COLO668 (cell line): Measurements from ENCODE around the gene ITIH1.
A peak's percentile ranks its signal among the peaks of the same experiment; 100 is the strongest.

Source experiments
- DNase-seq: peaks from one replicate; lab custom pipeline; 2025; ENCODE audit not compliant: unreplicated experiment; lab: John Stamatoyannopoulos, UW

Gene ITIH1

DNA sequence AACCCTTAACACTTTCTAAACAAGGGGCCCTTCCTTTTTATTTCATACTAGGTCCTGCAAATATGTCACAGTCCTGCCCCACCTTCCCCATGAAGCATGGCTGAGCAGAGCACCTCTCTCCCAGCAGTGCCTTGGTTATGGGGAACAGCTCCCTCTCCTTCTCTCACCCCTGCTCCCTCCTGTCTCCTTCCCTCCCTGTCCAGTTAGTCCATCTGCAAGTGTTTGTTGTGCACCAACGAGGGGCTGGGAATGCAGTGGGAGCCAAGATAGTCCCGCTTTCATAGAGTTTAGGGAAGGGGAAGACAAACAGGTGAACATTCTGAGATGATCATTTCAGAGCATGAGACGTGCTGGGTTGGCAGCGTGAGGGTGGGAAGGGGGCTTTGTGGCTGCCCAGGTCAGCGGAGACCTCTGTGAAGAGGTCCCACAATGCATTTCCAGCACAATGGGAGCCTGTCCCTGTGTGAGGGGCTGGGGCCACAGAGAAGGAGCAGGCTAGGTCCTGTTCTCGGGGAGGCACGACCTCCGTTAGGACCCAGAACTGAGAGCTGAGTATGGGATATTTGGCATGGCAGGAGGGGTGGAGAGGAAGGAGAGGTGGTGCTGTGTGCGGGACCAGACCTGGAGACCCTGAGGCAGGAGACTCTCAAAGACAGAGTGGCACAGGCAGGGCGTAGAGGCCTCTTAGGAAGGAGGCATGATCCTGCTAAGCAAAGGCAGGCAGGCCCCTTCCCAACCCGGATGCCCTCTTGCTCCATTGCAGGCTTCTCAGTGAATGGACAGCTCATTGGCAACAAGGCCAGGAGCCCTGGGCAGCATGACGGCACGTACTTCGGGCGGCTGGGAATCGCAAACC is 11.7 kb downstream of the ITIH1 start:
- no peak for DNase-seq

DNA sequence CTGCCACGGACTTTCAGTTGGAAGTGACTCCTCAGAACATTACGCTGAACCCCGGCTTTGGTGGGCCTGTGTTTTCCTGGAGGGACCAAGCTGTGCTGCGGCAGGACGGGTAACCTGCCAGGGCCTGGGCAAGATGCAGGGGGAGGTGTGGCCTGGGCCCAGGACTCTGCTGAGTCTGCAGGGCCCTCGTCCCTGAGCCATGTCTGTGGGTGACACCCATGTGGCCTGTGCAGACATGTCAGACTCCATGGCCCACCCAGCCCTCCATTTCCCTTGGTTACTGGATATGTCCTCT is 12.3 kb downstream of the ITIH1 start:
- DNase-seq = no peak

DNA sequence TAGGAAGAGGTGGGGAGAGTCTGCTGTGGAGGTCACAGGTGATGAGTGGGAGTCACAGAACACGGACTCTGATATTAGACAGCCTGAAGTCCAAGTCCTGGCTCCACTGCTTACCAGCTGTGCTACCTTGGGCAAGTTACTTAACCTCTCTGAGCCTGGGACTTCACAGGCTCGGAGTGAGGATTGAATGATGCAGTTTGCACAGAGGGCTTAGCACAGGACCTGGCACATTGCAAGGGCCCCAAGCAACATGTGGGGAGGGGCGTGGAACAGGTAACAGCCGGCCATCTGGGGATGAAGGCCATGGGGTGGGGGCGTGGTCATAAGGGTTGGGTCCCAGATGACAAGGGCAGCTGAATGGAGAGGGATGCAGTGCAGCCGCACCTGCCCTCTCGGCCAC is 12.9 kb downstream of the ITIH1 start:
- no peak for DNase-seq

DNA sequence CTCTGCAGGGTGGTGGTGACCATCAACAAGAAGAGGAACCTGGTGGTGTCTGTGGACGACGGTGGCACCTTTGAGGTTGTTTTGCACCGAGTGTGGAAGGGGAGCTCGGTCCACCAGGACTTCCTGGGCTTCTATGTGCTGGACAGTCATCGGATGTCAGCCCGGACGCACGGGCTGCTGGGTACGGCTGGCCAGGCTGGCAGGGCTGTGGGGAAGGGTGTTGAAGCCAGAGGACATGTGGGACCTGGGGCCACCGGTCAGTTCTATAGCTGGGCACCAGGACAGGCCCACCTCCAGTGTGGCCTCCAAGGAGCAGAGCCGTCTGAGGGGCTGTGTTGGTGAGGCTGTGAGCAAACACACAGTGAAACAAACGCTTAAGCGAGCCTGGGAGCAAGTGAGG is 13.3 kb downstream of the ITIH1 start:
- DNase-seq = no peak

DNA sequence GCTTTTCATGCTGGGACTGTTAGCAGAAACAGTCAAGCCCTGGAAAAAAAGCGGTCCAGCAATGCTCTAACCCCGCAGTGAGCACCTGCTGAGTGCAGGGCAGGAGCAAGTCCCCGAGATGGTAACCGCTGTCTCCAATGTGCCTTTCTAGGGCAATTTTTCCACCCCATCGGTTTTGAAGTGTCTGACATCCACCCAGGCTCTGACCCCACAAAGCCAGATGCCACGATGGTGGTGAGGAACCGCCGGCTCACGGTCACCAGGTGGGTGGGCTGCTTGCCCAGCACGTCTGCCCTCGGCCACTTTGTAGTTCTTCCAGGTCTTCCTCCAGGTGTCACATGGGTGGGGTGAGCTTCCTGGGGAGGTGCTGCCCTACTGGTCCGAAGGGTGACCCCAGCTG is 14.0 kb downstream of the ITIH1 start:
- no peak for DNase-seq

DNA sequence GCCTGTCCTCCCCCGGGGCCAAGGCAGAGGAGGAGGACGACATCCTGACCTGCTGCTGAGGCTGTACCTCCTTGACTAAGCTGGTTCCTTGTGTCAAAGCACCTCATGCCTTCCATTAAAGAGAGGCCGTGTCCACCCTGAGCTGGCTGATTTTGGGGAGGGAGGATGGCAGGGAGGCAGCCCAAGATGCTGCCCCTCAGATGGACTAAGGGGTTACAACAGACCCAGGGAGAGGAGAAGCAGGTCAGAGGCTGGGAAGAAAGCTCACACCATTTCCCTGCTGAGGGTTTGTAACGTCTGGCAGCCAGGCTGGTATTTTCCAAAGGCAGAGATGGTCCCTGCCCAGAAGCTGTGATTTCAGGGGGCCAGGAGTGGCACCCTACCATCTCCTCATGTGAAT is 14.5 kb downstream of the ITIH1 start:
- no peak for DNase-seq

DNA sequence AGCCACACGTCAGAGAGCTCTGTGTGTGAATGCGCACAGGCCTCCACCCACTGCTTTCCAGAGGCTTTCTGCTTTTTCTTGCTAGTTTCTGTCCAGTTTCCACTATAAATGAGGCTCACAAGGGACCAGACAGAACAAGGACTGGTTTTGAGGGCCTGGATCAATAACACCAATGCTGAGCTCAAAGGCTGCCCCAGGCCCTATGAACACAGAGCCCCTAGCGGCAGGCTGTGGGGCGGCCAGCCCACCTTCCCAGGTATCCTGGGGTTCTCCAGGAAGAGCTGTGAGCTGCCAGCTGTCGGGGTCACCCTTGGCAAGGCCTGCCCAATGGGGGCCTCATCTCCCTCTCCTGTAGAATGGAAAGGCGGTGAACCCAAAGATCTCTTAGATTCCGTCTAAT is 15.0 kb downstream of the ITIH1 start:
- DNase-seq = no peak

DNA sequence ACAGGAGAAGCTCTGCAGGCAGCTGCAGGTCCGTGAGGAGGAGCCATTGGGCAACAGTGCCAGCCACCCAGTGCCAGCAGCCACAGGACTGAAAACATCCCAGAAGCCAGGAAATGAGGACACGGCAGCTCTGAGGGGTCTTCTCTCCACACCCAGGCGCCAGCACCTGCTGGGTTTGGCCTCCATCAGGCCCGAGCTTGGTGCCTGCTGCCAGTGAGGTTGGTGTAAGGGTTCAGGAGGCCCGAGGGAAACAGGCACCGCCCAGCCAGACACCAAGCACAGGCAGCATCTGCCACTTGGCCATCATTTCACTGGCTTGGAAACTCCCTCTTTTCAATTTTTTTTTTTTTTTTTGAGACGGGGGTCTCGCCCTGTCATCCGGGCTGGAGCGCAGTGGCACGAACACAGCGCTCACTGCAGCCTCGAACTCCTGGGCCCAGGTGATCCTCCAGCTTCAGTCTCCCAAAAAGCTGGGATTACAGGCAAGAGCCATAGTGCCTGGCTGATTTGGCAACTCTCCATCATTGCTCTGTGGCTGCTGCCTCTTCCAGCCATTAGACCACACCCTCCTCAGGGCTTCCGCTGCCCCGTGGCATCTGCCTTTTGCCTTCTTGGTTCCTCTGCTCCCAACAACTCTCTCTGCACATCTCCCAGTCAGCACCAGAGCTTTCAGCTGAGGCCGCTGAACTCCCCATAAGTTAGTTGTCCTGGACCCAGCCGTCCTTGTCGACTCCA is 15.7 kb downstream of the ITIH1 start:
- no peak for DNase-seq

DNA sequence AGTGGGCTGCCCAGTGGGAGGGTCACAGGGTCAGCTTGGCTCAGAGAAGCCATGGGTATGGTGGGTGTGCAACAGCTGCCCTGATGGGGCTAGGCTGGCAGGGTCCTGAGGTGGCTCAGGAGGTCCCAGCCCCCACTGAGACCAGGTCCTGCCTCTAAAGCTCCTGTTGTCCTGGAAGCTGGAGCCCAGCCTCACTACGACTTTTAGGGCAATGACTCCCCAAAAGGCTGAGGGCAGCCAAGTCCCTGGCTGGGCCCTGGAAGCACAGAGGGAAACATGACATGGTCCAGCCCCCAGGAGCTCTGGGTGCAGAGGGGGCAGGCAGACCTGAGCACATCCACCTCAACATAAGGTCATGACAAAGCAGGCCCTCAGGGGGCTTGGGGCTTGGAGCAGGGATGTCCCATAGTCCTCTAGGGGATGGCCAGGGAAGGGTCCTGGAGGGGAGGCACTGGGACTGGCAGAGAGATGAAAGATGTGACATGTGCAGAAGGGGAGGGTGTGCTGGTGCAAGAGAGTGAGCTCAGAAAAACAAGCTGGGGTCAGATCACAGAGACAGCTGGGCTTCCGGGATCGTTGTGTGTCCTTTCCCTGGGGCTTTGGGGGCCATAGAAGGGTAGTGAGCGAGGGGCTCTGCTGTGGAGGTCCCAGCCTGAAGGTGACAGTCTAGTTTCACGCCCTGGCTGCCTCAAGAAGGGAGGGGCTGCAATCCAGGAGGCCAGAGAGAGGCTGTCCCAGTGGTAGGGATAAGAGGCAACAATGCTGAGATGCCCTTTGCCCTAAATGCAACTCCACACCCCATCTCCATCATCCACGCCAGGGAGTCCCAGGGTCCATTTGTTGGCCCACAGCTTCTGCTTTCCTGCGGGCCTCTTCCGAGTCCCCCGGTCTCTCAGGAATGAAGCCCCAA is 16.6 kb downstream of the ITIH1 start:
- no peak for DNase-seq

DNA sequence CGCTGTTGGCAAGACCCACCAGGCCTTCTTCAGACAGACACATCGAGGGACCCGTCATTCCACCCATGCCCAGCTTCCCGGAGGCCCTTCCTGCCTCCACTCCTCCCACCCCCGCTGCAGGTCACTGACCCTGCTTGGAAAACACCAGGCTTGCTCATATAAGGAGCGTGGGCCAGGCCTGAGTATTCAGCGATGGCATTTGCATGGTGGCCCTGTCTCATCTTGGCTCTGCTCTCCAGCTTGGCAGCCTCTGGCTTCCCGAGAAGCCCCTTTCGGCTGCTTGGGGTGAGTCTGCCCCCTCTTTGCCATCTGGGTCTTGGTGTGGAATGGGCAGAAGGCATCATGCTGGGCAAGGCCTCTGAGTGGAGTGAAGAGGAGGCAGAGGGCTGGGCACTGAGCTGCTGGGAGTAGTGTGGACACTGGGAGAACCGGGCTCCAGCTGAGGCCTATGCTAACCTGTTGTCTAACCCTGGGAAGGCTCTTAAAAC is 17.3 kb downstream of the ITIH1 start, which contains the start of gene ITIH3:
ITIH3 (plus strand) TSS at position 185 of the 488 bp plus-strand sequence; CDS start at position 193, 8 bp downstream.
- no peak for DNase-seq

DNA sequence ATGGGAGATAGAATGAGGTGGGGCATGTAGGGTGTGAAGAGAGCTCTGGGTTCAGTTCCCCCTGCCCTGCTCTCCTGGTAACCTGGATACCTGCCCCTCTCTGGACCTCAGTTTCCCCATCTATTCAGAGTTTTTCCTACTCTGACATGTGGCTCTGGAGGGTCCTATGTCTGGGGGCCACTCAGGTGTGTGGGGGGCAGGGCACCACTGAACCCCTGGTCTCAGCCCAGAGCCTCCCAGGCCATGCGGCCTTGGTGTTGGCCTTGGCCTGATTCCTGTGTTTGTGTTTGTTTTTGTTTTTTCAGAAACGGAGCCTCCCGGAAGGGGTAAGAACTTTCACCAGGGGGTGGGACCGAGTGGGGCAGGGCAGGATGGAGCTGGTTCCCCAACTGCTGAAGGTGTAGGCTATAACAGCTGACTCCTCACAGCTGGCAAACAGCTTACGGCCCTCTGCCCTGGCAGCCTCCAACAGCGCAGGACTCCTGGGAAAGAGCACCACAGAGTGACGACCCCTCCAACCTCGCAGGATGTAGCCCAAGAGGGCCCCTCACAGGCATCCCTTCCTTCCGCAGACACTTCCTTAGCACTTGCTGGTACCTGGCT is 18.0 kb downstream of the ITIH1 start:
- DNase-seq = no peak

DNA sequence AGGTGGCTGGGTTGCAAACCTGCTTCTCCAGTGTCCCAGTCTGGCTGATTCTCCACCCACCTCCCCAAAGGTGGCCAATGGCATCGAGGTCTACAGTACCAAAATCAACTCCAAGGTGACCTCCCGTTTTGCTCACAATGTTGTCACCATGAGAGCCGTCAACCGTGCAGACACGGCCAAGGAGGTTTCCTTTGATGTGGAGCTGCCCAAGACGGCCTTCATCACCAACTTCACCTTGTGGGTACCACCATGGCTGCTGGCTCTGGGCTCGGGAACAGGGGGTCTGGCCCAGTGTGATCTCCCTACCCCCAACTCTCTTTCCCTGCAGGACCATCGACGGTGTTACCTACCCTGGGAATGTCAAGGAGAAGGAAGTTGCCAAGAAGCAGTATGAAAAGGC is 19.0 kb downstream of the ITIH1 start:
- no peak for DNase-seq

DNA sequence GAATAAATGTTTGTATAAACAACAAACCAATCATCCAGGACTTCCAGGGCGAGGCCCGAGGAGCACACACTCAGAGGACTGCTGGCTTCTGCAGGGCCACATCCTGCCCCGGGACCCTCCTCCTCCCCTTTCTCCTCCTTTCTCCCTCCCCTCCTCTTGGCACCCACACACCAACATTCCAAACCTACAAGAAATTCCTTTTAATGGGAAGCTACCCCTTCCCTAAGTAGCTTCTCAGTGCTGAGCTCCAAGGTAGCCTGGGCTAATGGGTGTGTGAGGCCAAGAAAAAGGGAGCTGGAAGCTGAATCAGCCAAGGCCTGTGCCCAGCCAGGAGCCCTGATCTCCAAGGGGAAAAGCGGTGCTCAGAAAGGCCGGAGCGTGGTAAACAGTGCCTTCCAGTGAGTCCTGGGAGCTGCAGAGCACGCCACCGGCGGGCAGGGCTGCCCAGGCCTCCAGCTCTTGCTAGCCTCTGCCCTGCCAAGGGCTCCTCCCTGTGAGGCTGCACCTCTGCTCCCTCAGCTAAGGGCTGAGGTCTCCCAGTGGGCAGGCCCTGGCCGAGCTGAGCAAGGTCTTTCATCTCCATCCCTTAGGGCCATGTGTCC is 21.1 kb downstream of the ITIH1 start:
- no peak for DNase-seq

DNA sequence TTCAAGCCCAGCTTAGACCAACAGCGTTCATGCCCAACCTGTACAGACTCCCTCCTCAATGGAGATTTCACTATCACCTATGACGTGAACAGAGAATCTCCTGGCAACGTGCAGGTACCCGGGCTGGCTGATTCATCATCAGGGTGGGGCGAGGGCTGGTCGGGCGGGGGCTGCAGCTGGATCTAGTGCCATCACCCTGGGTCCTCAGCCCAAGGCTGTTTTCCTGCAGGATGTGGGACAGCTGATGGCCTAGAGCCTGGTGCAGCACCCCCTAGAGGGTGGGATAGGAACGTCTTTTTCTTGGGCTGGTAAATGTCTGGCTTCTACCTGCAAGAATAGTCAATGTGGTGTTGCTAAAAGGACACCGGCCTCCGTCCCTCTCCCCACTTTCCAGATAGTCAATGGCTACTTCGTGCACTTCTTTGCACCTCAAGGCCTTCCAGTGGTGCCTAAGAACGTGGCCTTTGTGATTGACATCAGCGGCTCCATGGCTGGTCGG is 21.6 kb downstream of the ITIH1 start:
- peak; percentile 35 for DNase-seq

DNA sequence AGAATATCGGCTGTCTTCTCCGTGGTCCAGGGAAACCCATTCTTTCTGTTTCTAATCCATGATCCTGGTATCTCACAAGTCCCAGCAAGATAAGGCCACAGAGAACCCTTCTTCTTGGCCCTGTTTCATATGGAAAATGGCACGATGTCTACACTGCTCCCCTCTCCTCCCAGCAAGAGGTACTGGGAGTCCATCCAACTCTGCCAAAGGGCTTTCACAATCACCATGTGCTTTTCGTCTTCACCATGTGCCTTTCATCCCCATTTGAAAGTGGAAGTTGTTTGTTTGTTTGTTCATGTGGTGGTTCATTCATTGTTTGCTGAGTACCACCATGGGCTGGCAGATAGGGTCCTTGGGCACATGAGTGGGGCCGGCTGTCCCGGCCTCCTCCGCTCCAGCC is 22.7 kb downstream of the ITIH1 start:
- DNase-seq = no peak

DNA sequence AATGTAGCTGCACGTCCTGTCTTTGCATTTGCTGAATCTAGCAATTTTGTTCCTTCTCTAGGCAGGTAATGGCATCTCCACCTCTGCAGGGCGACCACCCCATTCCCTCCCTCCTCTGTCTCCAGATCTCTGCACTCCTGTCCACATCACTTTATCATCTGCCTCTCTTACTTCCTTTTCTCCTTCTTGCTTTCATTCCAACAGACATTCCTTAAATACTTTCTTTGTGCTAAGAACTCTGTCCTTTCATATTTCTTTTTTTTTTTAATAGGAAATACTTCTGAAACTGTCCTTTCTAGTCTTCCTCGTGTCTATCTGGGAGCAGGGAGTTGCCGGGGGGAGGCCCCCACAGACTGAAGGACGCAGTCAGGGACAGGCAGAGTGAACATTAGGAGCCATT is 24.4 kb downstream of the ITIH1 start:
- no peak for DNase-seq

DNA sequence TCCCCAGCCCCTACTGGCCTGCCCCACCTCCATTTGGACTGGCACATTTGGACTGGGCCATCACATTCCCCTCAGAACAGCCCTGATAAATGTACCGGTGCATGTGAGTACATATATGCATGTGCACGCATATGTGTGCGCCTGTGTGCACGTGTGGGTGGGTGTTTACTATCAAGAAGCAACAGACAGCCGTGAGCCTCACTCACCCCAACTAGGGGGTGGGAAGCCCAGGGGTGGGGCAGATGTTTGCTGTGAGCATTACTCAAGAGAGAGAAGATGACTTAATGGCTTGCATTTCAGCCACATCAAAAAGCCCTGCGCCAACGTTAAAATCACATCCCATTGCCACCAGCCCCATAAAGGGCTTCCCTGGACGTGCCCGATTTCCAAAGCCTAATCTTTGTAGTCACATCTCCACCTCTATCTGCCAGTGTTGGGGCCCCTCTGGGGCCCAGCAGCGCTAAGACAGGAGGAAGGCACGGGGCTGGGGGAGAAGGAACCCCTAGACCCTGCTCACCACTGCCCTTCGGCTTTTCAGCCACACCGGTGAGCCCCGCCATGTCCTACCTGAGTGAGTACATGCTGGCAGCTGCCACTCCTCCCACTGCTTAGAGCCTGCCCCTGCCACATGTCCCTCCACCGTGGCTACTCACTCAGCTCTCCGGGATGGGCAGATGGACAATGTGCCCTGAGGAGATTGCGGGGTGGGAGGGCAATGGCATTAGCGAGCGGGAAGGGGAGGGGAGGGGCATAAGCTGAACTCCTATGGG is 28.1 kb downstream of the ITIH1 start:
- DNase-seq = no peak

DNA sequence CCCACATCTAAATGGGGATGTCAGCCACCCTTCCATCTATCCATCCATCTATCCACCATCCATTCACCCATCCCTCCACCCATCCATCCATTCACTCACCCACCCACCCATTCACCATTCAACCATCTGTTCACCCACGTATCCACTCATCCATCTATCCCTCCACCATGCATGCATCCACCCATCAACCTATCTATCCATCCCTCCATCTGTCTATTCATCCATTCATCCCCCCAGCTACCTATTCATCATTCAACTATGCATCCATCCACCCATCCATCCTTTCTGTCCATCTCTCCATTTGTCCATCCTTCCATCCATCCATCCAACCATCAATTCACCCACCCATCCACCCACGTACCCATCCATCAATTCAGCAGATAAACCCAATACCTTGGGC is 31.8 kb downstream of the ITIH1 start:
- DNase-seq = no peak

DNA sequence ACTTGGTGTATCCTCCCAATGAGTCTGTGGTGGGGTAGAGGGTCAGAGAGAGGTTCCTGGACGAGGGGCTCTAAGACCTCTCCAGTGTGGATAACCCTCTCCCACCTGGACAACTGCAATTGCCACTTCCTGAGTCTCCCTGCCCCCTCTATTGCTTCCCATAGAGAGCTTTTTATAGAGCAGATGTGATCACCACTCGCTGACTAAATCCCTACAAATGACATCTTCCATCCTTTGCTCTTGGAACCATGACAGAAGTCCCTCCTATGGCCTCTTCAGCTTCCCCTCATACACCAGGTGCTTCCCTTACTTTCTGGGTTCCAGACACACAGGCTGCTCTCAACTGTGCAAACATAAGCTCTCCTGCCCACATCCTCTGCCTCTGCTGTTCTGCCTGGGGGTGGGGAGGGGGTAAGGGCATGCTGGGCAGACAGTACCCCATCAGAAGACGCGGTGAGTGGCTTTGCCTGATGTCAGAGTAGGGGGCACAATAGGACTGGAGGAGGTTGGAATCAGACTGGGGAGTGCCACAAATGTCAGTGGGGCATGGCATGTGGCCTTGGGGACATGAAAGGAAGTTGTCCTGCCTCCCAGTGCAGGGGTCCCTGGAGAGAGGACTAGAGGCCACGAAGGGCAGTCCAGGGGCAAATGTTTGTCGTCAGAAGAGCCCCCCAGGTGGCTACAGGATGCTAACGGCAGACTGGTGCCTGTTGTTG is 32.4 kb downstream of the ITIH1 start:
- peak; percentile 13 for DNase-seq
